ENCODE results near the gene TNFRSF1B.

Gene TNFRSF1B

GRCh38 chr1:12176298-12177118 lies 9.7 kb downstream of the TNFRSF1B start:
- no peak for DNase-seq (ENCODE audit: low spot score)

DNA sequence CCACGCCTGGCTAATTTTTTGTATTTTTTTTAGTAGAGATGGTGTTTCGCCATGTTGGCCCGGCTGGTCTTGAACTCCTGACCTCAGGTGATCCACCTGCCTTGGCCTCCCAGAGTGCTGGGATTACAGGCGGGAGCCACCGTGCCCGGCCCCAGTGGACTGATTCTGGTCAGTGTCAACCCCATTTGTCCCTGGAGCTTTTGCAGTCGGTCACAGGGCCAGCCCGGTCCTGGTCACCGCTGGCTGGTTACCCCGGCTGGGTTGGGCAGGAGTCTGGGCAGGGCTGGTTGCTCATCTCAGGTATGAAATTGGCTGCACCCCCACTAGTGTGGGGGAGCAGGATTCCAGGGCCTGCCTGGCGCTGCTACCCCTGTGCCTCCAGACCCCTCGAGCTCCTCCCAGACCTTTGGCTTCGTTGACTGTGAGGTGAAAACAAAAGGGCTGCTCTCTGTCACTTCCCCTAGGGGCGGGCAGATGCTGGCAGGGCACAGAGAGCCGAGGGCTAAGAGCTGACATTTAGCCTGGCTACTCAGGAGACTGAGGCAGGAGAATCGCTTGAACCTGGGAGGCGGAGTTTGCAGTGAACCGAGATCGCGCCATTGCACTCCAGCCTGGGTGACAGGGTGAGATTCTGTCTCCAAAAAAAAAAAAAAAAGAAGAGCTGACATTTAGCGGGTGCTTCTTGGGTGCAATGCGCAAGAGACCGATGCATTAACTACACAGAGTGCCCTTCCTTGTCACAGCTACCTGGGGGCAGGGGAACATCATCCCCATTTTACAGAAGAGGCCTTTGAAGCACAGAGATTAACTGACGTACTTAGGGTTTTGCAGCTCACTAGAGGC lies 10.6 kb downstream of the TNFRSF1B start:
- DNase-seq (ENCODE audit: low spot score): no peak

GRCh38 chr1:12177999-12178441 lies 11.2 kb downstream of the TNFRSF1B start:
- peak; percentile 11 for DNase-seq (ENCODE audit: low spot score)

DNA sequence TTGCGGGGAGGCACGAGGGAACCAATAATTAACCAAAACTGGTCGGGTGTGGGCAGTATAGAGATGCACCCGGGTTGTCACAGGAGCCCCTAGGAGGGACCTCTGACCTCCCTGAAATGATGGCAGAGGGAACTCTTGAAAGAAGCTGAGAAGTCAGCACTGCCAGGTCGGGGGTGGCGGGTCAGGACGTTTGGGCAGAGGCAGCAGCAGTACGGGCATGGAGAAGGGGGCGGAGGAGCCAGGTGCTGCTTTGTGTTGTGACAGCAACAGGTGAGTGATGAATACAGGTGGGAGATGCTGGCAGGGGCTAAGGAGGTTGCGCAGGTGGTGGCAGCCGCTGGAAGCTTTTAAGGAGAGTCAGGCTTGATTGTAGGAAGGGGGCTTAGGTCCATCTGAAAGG lies 11.7 kb downstream of the TNFRSF1B start:
- no peak for DNase-seq (ENCODE audit: low spot score)

- DNase-seq (ENCODE audit: low spot score): no peak
Measured at GRCh38 chr1:12179111-12179519, 12.3 kb downstream of the TNFRSF1B start.

GRCh38 chr1:12179676-12180075 lies 12.9 kb downstream of the TNFRSF1B start:
- DNase-seq (ENCODE audit: low spot score): no peak

GRCh38 chr1:12180315-12180714 lies 13.5 kb downstream of the TNFRSF1B start:
- DNase-seq (ENCODE audit: low spot score): no peak

GRCh38 chr1:12180903-12181302 lies 14.1 kb downstream of the TNFRSF1B start:
- no peak for DNase-seq (ENCODE audit: low spot score)

- no peak for DNase-seq (ENCODE audit: low spot score)
Measured at GRCh38 chr1:12181568-12181967, 14.8 kb downstream of the TNFRSF1B start.

GRCh38 chr1:12182410-12182984 lies 15.7 kb downstream of the TNFRSF1B start:
- DNase-seq (ENCODE audit: low spot score): no peak

- DNase-seq (ENCODE audit: low spot score): no peak
Measured at GRCh38 chr1:12183095-12183794, 16.5 kb downstream of the TNFRSF1B start.

- DNase-seq (ENCODE audit: low spot score): no peak
Measured at GRCh38 chr1:12184008-12184681, 17.4 kb downstream of the TNFRSF1B start.

DNA sequence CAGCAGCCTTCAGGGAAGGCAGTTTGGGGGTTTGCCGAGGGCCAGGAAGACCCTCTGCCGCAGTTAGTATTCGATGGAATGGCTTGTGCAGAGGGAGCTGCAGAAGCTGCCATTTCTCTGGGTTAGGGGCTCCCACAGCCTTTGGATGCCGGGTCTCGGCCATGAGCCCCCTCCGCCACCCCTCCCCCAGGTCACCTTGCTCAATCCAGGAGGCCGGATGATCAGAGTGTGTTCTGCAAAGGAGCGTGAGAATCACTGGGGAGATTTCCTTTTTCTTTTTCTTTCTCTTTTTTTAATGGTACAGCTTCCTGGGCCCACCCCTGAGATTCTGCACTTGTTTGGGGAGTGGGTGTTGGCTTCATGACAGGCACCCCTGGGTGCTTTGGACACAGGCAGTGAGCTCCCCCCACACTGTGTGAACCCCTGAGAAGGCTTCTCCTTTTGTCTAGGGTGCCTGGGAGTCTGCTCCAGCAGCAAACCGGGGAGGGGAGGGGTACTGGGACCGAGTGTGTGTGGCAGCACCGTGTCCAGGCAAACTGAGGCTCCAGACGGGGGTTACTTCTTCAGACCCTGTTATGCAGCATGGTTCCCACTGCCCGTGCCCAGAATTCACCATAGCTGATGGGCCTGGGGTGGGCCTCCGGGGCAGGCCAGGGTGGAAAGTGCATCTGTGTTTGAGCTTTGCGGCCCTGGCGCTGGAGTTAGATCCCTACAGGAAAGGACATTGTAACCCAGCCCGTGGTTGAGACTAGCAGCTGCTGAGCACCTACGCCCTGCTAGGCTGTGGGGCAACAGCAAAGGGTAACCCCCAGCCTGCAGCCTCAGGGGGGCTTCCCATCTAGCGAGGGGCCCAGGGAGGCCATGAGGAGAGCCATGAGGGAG lies 18.5 kb downstream of the TNFRSF1B start:
- no peak for DNase-seq (ENCODE audit: low spot score)

DNA sequence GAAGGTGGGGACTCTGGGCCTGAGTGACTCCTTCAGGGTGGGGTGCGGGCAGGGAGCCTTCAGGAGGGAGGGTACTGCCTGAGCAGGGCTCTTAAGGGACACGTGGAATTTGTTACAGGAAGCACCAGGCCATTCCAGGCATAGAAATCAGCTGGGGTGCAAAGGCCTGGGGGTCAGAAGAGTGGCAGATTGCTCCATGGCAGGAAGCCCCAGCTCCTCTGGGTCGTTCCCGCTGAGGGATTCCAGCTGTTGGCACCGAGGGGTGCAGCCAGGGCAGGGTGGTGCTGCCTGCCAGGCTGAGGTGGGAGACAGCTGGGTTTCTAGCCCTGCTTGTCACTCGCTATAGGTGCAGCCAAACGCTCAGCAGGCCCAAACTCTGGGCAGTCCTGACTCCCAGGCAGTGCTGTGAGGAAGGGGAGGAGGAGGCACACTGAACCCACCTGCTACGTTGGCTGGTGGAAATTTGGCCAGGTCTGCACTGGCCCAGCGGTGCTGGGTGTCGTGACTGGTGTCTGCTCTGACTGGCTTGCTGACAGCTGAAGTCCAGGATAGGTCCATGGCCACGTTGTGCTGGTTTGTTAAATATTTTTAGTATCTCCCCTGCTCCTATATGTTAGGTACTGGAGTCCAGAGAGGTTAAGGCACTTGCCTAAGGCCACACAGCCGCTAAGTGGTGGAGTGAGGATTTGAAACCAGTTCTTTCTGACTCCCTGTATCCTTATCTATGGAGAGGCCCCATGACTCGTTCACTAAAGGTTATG lies 19.3 kb downstream of the TNFRSF1B start:
- DNase-seq (ENCODE audit: low spot score): no peak

- no peak for DNase-seq (ENCODE audit: low spot score)
Measured at GRCh38 chr1:12186679-12186985, 19.8 kb downstream of the TNFRSF1B start.

- DNase-seq (ENCODE audit: low spot score): no peak
Measured at GRCh38 chr1:12188115-12188514, 21.3 kb downstream of the TNFRSF1B start.

DNA sequence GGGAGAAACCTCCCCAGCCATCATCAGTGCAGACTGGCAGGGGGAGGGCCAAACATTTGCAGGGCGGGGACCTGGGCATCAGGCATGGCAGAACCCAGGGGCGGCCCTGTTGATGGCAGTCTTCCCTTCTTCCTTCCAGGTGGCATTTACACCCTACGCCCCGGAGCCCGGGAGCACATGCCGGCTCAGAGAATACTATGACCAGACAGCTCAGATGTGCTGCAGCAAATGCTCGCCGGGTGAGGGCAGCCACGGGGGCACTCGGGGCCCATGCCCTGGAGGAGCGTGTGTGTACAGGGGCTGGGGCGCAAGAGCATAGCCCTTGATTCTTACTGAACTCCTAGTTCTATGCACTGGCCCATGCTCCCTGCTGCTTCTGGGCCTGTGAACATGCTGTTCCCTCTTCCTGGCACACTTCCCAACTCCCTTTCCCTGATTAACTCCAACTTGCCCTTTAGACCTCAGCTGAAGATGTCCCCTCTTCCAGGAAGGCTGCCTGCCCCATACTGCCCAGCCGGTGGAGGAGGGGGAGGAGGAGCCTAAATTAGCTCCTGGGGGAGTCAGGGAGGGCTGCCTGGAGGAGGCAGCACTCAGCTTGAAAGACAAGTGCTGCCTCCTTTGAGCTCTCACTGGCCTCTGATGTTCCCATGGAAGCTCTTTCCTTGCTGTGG lies 22.0 kb downstream of the TNFRSF1B start:
- no peak for DNase-seq (ENCODE audit: low spot score)

GRCh38 chr1:12189328-12189682 lies 22.5 kb downstream of the TNFRSF1B start:
- no peak for DNase-seq (ENCODE audit: low spot score)

DNA sequence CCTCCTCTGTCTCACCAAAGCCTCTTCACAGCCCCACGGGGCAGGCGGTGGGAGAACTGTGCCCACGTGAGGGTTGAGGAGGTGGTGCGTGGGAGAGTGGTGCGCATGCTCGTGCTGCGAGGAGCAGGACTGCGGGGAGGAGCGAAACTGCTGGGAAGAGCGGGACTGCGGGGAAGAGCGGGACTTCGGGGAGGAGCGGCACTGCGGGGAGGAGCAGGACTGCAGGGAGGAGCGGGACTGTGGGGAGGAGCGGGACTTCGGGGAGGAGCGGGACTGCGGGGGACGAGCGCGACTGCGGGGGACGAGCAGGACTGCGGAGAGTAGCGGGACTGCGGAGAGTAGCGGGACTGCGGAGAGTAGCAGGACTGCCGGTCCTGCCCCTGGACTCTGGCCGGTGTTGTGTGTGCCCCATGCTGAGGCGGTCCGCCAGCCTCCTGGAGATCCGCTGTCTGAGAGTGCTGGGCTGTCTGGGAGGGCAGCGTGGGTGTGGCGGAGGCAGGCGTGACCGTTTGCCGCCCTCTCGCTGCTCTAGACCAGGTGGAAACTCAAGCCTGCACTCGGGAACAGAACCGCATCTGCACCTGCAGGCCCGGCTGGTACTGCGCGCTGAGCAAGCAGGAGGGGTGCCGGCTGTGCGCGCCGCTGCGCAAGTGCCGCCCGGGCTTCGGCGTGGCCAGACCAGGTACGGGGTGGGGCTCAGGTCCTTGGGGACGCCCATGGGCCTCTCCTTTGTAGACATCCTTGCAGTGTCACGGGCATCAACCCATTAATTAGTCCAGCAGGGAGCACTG lies 24.6 kb downstream of the TNFRSF1B start:
- DNase-seq (ENCODE audit: low spot score): no peak
